GM18508 (cell line): Measurements from ENCODE around the gene ACVRL1.

Experiments used
- ATAC-seq: cut with Tn5 transposase; IDR thresholded peaks from one replicate; pipeline ENCODE4 v1.9.1; 2021; ENCODE audit warnings: moderate number of reproducible peaks; ENCODE audit not compliant: insufficient read depth, unreplicated experiment

Gene ACVRL1

GRCh38 chr12:51907083-51907855, at the start of gene ACVRL1:
TSS of gene ACVRL1 (plus strand) at chr12:51907504. CDS start at chr12:51912475, 4,971 bp downstream.
- ATAC-seq: no peak

GRCh38 chr12:51860986-51861385, 46.3 kb upstream of the ACVRL1 start:
- ATAC-seq: no peak

GRCh38 chr12:51862947-51863346, 44.4 kb upstream of the ACVRL1 start:
- no peak for ATAC-seq

GRCh38 chr12:51863363-51863932, 43.9 kb upstream of the ACVRL1 start:
- ATAC-seq: no peak

GRCh38 chr12:51863933-51864832, 43.1 kb upstream of the ACVRL1 start:
- no peak for ATAC-seq

- no peak for ATAC-seq
Measured at GRCh38 chr12:51864833-51865670, 42.3 kb upstream of the ACVRL1 start.

GRCh38 chr12:51865757-51866270, 41.5 kb upstream of the ACVRL1 start:
- ATAC-seq: no peak

- no peak for ATAC-seq
Measured at GRCh38 chr12:51866324-51866723, 41.0 kb upstream of the ACVRL1 start.

- no peak for ATAC-seq
Measured at GRCh38 chr12:51866762-51867161, 40.5 kb upstream of the ACVRL1 start.

- ATAC-seq: no peak
Measured at GRCh38 chr12:51867371-51867770, 39.9 kb upstream of the ACVRL1 start.

- ATAC-seq: no peak
Measured at GRCh38 chr12:51867796-51868428, 39.4 kb upstream of the ACVRL1 start.

- no peak for ATAC-seq
Measured at GRCh38 chr12:51868821-51869495, 38.3 kb upstream of the ACVRL1 start.

- ATAC-seq: no peak
Measured at GRCh38 chr12:51869496-51869865, 37.8 kb upstream of the ACVRL1 start.

- no peak for ATAC-seq
Measured at GRCh38 chr12:51869931-51870330, 37.4 kb upstream of the ACVRL1 start.

GRCh38 chr12:51870504-51870903, 36.8 kb upstream of the ACVRL1 start:
- ATAC-seq: no peak

GRCh38 chr12:51871126-51871525, 36.2 kb upstream of the ACVRL1 start:
- ATAC-seq: no peak

GRCh38 chr12:51871918-51872688, 35.2 kb upstream of the ACVRL1 start:
- ATAC-seq: no peak

- no peak for ATAC-seq
Measured at GRCh38 chr12:51872689-51872981, 34.7 kb upstream of the ACVRL1 start.
